ENCODE measurements around the gene SLC5A3.

Gene SLC5A3

GRCh38 chr21:34071683-34072082 is 1.7 kb upstream of the SLC5A3 start:
- no peak for ATAC-seq (ENCODE audit: insufficient read depth, low read depth)
- Histone ChIP-seq H3K4me2 (ENCODE audit: insufficient read depth, low read length) (no peak overlapping the region), H4K20me1 (ENCODE audit: insufficient read depth, low read length) (peaks cover 20% of the 10 kb centered on the region; the same call in 1 of the 2 replicates), H2AFZ (ENCODE audit: low read depth, low read length) (no peak overlapping the region), H3K27ac (ENCODE audit: low read length) (no peak overlapping the region), H3K9ac (ENCODE audit: low read depth, low read length) (no peak overlapping the region), H3K9me3 (ENCODE audit: insufficient read depth, low read length, severe bottlenecking) (no peaks in the 10 kb centered on the region), H3K4me1 (ENCODE audit: insufficient read depth, low read length) (peaks cover 34% of the 10 kb centered on the region), H3K79me2 (ENCODE audit: insufficient read depth, low read length) (peaks cover 32% of the 10 kb centered on the region), H3K4me3 (ENCODE audit: low read depth in 1 of 2, low read length in 2 of 2) (no peak overlapping the region), H3K36me3 (ENCODE audit: insufficient read depth, low read length) (peaks cover 23% of the 10 kb centered on the region), H3K27me3 (ENCODE audit: insufficient read depth, low read length, poor library complexity) (no peaks in the 10 kb centered on the region)
- no peak for TF ChIP-seq EZH2 (IDR thresholded peaks at IDR 0.05; ENCODE audit: borderline replicate concordance, low read depth, low read length, severe bottlenecking)
- TF ChIP-seq CTCF (IDR thresholded peaks at IDR 0.05; ENCODE audit: borderline replicate concordance, extremely low read depth, low read length, poor library complexity, severe bottlenecking): no peak
- no peak for DNase-seq

DNA sequence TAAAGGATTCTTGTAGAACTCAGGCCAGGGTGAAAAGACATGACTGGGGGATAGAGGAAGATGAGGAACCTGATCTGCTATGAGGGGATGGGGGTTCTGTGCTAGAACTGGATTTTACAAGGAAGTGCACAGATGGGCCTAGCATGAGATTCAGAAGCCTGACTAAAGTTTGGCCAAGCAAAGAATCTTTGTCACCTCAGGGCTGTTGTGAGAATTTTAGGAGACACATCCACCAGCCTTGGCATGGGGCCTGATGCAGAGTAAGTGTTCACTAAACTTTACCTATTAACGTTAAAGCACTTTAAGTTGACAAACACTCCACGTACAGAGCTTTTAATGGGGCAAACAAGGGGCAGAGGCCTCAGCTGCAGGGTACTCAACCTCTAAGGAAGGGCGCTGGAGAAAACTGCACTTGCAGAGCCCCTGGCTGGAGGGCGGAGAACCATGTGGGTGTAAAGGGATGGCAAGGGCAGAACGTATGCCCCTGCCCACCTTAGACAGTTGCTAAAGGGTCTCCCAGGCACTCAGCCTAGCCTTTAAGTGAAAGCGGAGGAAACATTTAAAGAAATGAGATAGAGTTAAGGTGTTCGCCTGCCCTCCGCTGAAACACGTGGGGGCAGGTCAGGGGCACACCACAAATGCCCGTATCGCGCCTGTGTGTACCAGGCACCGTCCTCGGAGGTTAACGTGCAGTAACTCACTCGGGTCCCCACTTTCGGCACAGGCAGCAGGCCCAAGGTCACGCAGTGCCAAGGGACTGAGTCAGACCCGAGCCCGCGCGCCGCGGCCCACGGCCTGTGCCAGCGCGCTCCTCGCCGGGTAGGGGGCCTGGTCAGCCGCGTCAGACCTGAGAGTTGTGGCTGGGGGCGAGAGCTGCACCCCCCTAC is 990 bp upstream of the SLC5A3 start:
- Histone ChIP-seq H3K4me2 (ENCODE audit: insufficient read depth, low read length) (peak overlapping the region; percentile 60), H3K79me2 (ENCODE audit: insufficient read depth, low read length) (peaks cover 40% of the 10 kb centered on the region), H2AFZ (ENCODE audit: low read depth, low read length) (peak overlapping the region; percentile 73), H3K27me3 (ENCODE audit: insufficient read depth, low read length, poor library complexity) (no peaks in the 10 kb centered on the region), H4K20me1 (ENCODE audit: insufficient read depth, low read length) (peaks cover 25% of the 10 kb centered on the region; the same call in 1 of the 2 replicates), H3K27ac (ENCODE audit: low read length) (peak overlapping the region; percentile 28; the same call in 1 of the 2 replicates), H3K9ac (ENCODE audit: low read depth, low read length) (peak overlapping the region; percentile 89; the same call in 1 of the 2 replicates), H3K9me3 (ENCODE audit: insufficient read depth, low read length, severe bottlenecking) (no peaks in the 10 kb centered on the region), H3K4me3 (ENCODE audit: low read depth in 1 of 2, low read length in 2 of 2) (peak overlapping the region in 1 of 2 experiments; percentile 94; a peak in 2 of 4 replicates), H3K36me3 (ENCODE audit: insufficient read depth, low read length) (peaks cover 29% of the 10 kb centered on the region), H3K4me1 (ENCODE audit: insufficient read depth, low read length) (peaks cover 41% of the 10 kb centered on the region)
- DNase-seq: peak; percentile 16
- TF ChIP-seq CTCF (IDR thresholded peaks at IDR 0.05; ENCODE audit: borderline replicate concordance, extremely low read depth, low read length, poor library complexity, severe bottlenecking) (no peak), EZH2 (IDR thresholded peaks at IDR 0.05; ENCODE audit: borderline replicate concordance, low read depth, low read length, severe bottlenecking) (no peak)
- 0 out of 3 replicates have a peak, but pooled peaks have one; percentile 3 for ATAC-seq (ENCODE audit: insufficient read depth, low read depth)

DNA sequence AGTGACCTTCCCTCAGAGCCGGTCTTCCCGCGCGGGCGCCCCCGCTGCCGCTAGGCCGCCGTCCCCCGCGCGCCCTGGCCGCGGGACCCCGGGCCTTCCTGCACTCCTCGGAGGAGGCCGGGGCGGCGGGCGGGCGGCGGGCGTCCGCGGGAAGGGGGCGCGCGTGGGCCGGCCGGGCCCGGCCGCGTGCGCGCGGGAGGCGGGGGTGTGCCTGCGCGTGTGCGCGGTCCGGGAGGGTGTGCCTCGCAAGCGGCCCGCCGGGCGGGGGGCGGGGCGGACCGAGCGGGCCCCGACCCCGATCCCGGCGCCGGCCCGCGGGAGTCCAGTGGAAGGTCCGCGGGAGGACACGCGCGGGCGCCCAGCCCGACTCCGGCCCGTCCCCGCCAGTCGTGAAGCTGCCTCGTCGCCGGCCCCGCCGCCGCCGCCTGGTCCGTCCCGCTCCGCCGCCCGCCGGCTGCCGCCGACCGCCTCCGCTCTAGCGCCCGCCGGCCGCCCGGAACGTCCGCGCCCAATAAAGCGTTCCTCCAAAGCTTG is 438 bp downstream of the SLC5A3 start:
- DNase-seq: peak; percentile 47
- Histone ChIP-seq H3K36me3 (ENCODE audit: insufficient read depth, low read length) (peaks cover 37% of the 10 kb centered on the region), H3K4me1 (ENCODE audit: insufficient read depth, low read length) (peaks cover 56% of the 10 kb centered on the region), H2AFZ (ENCODE audit: low read depth, low read length) (peak overlapping the region; percentile 78), H3K9ac (ENCODE audit: low read depth, low read length) (peak overlapping the region; percentile 89), H3K4me2 (ENCODE audit: insufficient read depth, low read length) (peak overlapping the region; percentile 95), H3K9me3 (ENCODE audit: insufficient read depth, low read length, severe bottlenecking) (no peaks in the 10 kb centered on the region), H4K20me1 (ENCODE audit: insufficient read depth, low read length) (peaks cover 28% of the 10 kb centered on the region; the same call in 1 of the 2 replicates), H3K79me2 (ENCODE audit: insufficient read depth, low read length) (peaks cover 53% of the 10 kb centered on the region), H3K27ac (ENCODE audit: low read length) (peak overlapping the region; percentile 89), H3K4me3 (ENCODE audit: low read depth in 1 of 2, low read length in 2 of 2) (peak overlapping the region; percentile 92 to 94), H3K27me3 (ENCODE audit: insufficient read depth, low read length, poor library complexity) (no peaks in the 10 kb centered on the region)
- ATAC-seq (ENCODE audit: insufficient read depth, low read depth): peak; percentile 27
- no peak for TF ChIP-seq CTCF (IDR thresholded peaks at IDR 0.05; ENCODE audit: borderline replicate concordance, extremely low read depth, low read length, poor library complexity, severe bottlenecking)
- TF ChIP-seq EZH2 (IDR thresholded peaks at IDR 0.05; ENCODE audit: borderline replicate concordance, low read depth, low read length, severe bottlenecking): no peak

Measured in DND-41 (cell line).